Smooth muscle cell (in vitro differentiated cells): Measurements from ENCODE around the gene C16orf90. TPM values are rescaled to one million over a fixed set of nuclear protein-coding genes. Genes with fewer than 3 reads are reported as not detected.

Source experiments
- DNase-seq: peaks from one replicate; lab custom pipeline; 2025; ENCODE audit not compliant: unreplicated experiment; lab: John Stamatoyannopoulos, UW
- H2AFZ ChIP-seq: fragments of 200-600 bp; sonication (generic); 2 replicates; pipeline ENCODE4 v1.6.0; 2016; ENCODE audit warnings: antibody characterized with exemption, low read depth, mild to moderate bottlenecking
- H3F3A ChIP-seq: fragments of 200-600 bp; sonication (generic); 2 replicates; pipeline ENCODE4 v1.6.0; 2017; ENCODE audit warnings: antibody characterized with exemption, low read depth
- H3K27ac ChIP-seq: fragments of 200-600 bp; sonication (generic); 2 replicates; pipeline ENCODE4 v1.5.1; 2016; ENCODE audit warnings: low read depth, mild to moderate bottlenecking
- H3K27me3 ChIP-seq: fragments of 200-600 bp; sonication (generic); 2 replicates; pipeline ENCODE4 v1.6.1; 2016; ENCODE audit warnings: low read depth, mild to moderate bottlenecking
- H3K36me3 ChIP-seq: fragments of 200-600 bp; sonication (generic); 2 replicates; pipeline ENCODE4 v1.5.1; 2016; ENCODE audit warnings: low read depth
- H3K4me1 ChIP-seq: fragments of 200-600 bp; sonication (generic); 2 replicates; pipeline ENCODE4 v1.5.1; 2016; ENCODE audit warnings: low read depth
- H3K4me2 ChIP-seq: fragments of 200-600 bp; sonication (generic); 2 replicates; pipeline ENCODE4 v1.6.0; 2016; ENCODE audit warnings: mild to moderate bottlenecking
- H3K4me3 ChIP-seq: fragments of 200-600 bp; sonication (generic); 2 replicates; pipeline ENCODE4 v1.5.1; 2016; ENCODE audit warnings: mild to moderate bottlenecking
- H3K79me2 ChIP-seq: fragments of 200-600 bp; sonication (generic); 2 replicates; pipeline ENCODE4 v1.6.0; 2016; ENCODE audit warnings: low read depth, mild to moderate bottlenecking
- H3K9ac ChIP-seq: fragments of 200-600 bp; sonication (generic); 2 replicates; pipeline ENCODE4 v1.6.0; 2016; ENCODE audit warnings: low read depth
- H3K9me3 ChIP-seq: fragments of 200-600 bp; sonication (generic); replicated peaks from 2 replicates; pipeline ENCODE4 v1.5.1; 2016; ENCODE audit warnings: low read depth
- H4K20me1 ChIP-seq: fragments of 200-600 bp; sonication (generic); 2 replicates; pipeline ENCODE4 v1.6.0; 2016; ENCODE audit warnings: low read depth
- WGBS: methylation state at CpG from one replicate; pipeline ENCODE4 v1.1.7; 2016; ENCODE audit warnings: low lambda C conversion rate; 5-methylcytosine and 5-hydroxymethylcytosine counted together
- polyA plus RNA-seq: library from polyadenylated mRNA; unstranded; fragments of >200 nt; fragmentation: Nextera tagmentation; extraction: Ambion mirVana; gene quantifications from 2 replicates; pipeline ENCODE4 v1.2.1, GENCODE V29; 2016
- total RNA-seq: library from RNA; depleted of rRNA; stranded (reverse); fragments of >200 nt; gene quantifications from 2 replicates; pipeline ENCODE4 v1.2.3, GENCODE V29; 2014
- TF ChIP-seq, protein P1 (sequence below): fragments of 200-600 bp; sonication (generic); IDR thresholded peaks from 2 replicates; pipeline ENCODE4 v1.5.1; 2017; ENCODE audit warnings: borderline replicate concordance, mild to moderate bottlenecking, antibody characterized with exemption; ENCODE audit not compliant: insufficient read depth, poor library complexity, severe bottlenecking

The C16orf90 gene
- total and polyA plus RNA-seq, 2 experiments from 2014 or later: not detected

DNA sequence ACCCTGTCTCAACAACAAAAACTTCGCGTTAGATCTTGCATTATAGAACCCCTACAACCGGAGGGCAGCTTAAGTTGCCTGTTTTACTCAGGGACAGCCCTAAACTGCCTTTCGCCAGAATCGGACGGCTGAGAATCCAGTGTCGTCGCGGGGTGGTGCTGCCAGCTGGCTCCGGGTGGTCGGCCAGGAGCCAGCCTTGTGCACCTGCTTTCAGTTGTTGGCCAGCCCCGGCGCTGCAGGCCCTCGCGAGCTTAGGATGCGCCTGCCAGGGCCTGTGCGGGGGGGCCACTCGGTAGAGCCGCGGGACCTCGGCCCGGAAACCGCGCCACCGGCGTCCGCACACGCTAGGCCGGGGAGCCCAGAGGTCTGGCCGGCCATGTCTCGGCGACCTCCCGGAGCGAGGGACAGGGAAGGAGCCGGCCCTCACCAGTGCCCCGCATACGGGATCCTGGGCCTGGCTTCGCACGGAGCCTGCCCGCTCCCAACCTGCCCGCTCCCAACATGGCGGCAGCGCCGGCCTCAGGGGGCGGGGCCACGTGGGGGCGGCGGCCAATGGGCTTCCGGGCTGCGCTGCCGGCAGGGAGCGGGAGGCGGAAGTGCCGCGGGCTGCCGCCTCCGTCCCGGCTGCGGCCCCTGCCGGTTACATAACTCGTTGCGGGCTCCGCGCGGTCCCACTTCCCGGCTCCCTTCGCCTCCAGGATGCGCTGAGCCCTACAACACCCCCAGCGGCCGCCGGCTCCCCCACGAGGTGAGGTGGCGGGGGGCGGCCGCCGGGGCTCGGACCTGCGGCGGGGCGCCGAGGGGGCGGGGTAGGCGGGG lies 37.6 kb downstream of the C16orf90 start:
- Histone ChIP-seq H3K79me2 (peaks cover 42% of the 10 kb centered on the region), H3F3A (peaks cover 7% of the 10 kb centered on the region), H3K36me3 (no peaks in the 10 kb centered on the region), H4K20me1 (peaks cover 41% of the 10 kb centered on the region), H2AFZ (peak overlapping the region; percentile 90), H3K27me3 (no peaks in the 10 kb centered on the region), H3K9me3 (no peaks in the 10 kb centered on the region), H3K9ac (peak overlapping the region; percentile 98), H3K4me2 (peak overlapping the region; percentile 88), H3K4me1 (peaks cover 32% of the 10 kb centered on the region), H3K4me3 (peak overlapping the region; percentile 86), H3K27ac (peak overlapping the region; percentile 93)
- TF ChIP-seq, protein P1, sequence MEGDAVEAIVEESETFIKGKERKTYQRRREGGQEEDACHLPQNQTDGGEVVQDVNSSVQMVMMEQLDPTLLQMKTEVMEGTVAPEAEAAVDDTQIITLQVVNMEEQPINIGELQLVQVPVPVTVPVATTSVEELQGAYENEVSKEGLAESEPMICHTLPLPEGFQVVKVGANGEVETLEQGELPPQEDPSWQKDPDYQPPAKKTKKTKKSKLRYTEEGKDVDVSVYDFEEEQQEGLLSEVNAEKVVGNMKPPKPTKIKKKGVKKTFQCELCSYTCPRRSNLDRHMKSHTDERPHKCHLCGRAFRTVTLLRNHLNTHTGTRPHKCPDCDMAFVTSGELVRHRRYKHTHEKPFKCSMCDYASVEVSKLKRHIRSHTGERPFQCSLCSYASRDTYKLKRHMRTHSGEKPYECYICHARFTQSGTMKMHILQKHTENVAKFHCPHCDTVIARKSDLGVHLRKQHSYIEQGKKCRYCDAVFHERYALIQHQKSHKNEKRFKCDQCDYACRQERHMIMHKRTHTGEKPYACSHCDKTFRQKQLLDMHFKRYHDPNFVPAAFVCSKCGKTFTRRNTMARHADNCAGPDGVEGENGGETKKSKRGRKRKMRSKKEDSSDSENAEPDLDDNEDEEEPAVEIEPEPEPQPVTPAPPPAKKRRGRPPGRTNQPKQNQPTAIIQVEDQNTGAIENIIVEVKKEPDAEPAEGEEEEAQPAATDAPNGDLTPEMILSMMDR: peak; percentile 43
- peak; percentile 64 for DNase-seq
- WGBS: 5% methylated on average over 40 of the region's 83 CpGs

DNA sequence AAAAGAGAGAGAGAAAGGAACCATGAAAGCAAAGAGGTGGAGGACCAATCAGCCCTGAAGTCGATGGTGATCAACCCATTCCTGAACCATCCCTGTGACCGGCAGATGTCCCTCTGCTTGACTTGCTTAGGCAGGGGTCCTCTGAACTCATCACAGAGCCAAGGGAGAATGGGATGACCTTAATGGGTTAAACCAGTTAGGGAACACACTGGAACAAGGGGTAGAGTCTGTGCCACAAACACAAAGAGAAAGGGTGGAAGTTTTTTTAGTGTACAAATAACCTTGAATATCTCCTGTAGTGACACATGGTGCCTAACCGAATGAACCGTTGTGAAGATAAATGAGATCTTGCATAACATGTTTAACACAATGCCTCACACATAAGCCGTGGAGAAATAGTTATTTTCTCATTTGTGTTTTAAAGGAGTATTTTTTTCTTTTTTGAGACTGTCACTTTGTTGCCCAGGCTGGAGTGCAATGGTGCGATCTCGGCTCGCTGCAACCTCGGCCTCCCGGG lies 40.6 kb downstream of the C16orf90 start:
- DNase-seq: no peak
- no peak overlapping the region for H3K4me2 ChIP-seq
- no peak overlapping the region for H3K27ac ChIP-seq
- WGBS: 93% methylated on average over 10 of the region's 10 CpGs
- peaks cover 5% of the 10 kb centered on the region for H3F3A ChIP-seq
- H3K27me3 ChIP-seq: no peaks in the 10 kb centered on the region
- H4K20me1 ChIP-seq: peaks cover 11% of the 10 kb centered on the region
- H3K4me3 ChIP-seq: no peak overlapping the region
- H3K9me3 ChIP-seq: no peaks in the 10 kb centered on the region
- peaks cover 17% of the 10 kb centered on the region for H3K4me1 ChIP-seq
- H3K9ac ChIP-seq: no peak overlapping the region
- H3K79me2 ChIP-seq: peaks cover 12% of the 10 kb centered on the region
- no peaks in the 10 kb centered on the region for H3K36me3 ChIP-seq
- H2AFZ ChIP-seq: no peak overlapping the region
- TF ChIP-seq, protein P1: no peak

- peaks cover 6% of the 10 kb centered on the region for H3K79me2 ChIP-seq
- no peaks in the 10 kb centered on the region for H3K36me3 ChIP-seq
- H3K9ac ChIP-seq: no peak overlapping the region
- TF ChIP-seq, protein P1: no peak
- DNase-seq: no peak
- peaks cover 11% of the 10 kb centered on the region for H3K4me1 ChIP-seq
- no peaks in the 10 kb centered on the region for H3F3A ChIP-seq
- H3K27me3 ChIP-seq: no peaks in the 10 kb centered on the region
- no peak overlapping the region for H3K4me2 ChIP-seq
- peaks cover 5% of the 10 kb centered on the region for H4K20me1 ChIP-seq
- H3K27ac ChIP-seq: no peak overlapping the region
- H3K4me3 ChIP-seq: no peak overlapping the region
- no peaks in the 10 kb centered on the region for H3K9me3 ChIP-seq
- H2AFZ ChIP-seq: no peak overlapping the region
- 55% methylated on average over 5 of the region's 5 CpGs for WGBS
Observed at GRCh38 chr16:3454093-3454492, 41.2 kb downstream of the C16orf90 start.
